Activated CD4-positive, alpha-beta T cell treated with anti-CD3 and anti-CD28 coated beads, Interleukin-2, amount 10 ng/mL, durations not matched to agents 7 days and 5 days (primary cell): ENCODE data around the gene MCM3. TPM values are rescaled to one million over a fixed set of nuclear protein-coding genes. Genes with fewer than 3 reads are reported as not detected.

Experiments used
- CTCF ChIA-PET: fragments of 350-600 bp; sonication (Branson Sonifier 250); formaldehyde crosslinking; loops from one replicate; lab custom pipeline; 2021; ENCODE audit warnings: antibody characterized with exemption; lab: Charles Lee
- POLR2A ChIA-PET: fragments of 350-600 bp; sonication (Branson Sonifier 250); formaldehyde crosslinking; loops from one replicate; lab custom pipeline; 2021; ENCODE audit warnings: antibody characterized with exemption; lab: Charles Lee
- DNase-seq: peaks from one replicate; pipeline ENCODE4 v3.0.0-alpha.2; 2020
- H3K27ac Mint-ChIP-seq: one replicate; pipeline ENCODE4 v1.8.0; 2021; ENCODE audit warnings: mild to moderate bottlenecking, moderate library complexity, mixed read lengths
- H3K27me3 Mint-ChIP-seq: one replicate; pipeline ENCODE4 v1.8.0; 2021; ENCODE audit warnings: mixed read lengths
- H3K36me3 Mint-ChIP-seq: one replicate; pipeline ENCODE4 v1.8.0; 2021; ENCODE audit warnings: low read depth, mixed read lengths
- H3K4me1 Mint-ChIP-seq: one replicate; pipeline ENCODE4 v1.8.0; 2021; ENCODE audit warnings: mixed read lengths
- H3K4me3 Mint-ChIP-seq: one replicate; pipeline ENCODE4 v1.8.0; 2021; ENCODE audit warnings: mild to moderate bottlenecking, moderate library complexity, mixed read lengths
- H3K9me3 Mint-ChIP-seq: one replicate; pipeline ENCODE4 v1.8.0; 2021; ENCODE audit warnings: mixed read lengths
- total RNA-seq, 2 experiments: library from RNA; stranded (reverse); gene quantifications; one replicate each; pipeline ENCODE4 v1.2.3, GENCODE V29; 2021

Gene MCM3
- total RNA-seq, 2 experiments from 2014 or later, result 189 to 190 TPM

DNA sequence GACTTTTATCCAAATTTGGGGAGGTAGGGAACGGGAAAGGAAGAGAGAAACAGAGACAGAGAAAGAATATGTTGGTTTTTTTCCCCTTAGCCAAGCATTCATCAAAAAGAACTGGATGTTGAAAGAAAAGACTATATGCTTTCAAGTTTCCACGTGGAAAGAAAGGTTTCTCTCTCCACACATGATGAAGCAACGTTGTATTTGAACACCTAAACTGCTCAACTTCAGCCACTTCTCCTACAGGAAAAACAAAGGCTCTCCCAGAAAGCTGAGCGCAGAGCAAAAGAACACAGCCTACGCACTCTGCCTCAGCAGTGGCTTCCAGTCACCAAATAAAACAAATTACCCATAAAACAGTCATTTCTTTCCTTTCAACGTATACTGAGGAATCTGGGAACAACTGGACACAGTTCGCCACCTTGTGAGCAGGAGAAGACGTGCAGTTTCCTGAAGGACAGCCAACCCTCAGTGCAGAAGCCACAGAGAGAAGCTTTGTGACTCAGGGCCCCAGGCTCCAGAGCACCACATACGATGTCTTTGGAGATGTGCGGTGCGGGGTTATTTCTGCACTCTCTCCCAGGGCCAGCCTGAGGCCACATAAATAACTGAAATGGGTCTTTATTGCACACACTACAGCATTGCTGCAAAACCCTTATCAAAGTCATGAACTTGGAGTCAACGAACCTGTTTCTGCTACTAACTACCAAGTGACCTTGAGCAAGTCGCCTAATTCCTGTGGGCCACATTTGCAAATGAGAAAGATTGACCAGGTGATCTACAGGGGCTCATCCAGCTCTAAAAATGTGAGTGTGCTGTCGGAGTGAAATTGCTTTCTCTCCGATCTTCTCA is 50.3 kb downstream of the MCM3 start:
- no peaks in the 10 kb centered on the region for H3K36me3 Mint-ChIP-seq
- no peaks in the 10 kb centered on the region for H3K9me3 Mint-ChIP-seq
- ChIA-PET POLR2A (no interaction called here), CTCF (interaction anchor here (1.2 to 2.5 kb wide), 2 partner anchors 50 to 71 kb away, joined by 3 to 11 read pairs; no protein-coding TSS in a partner anchor)
- H3K4me1 Mint-ChIP-seq, result peaks cover 12% of the 10 kb centered on the region
- no peak overlapping the region for H3K4me3 Mint-ChIP-seq
- H3K27ac Mint-ChIP-seq, result no peak overlapping the region
- DNase-seq, result peak; percentile 14
- peaks cover 66% of the 10 kb centered on the region for H3K27me3 Mint-ChIP-seq

DNA sequence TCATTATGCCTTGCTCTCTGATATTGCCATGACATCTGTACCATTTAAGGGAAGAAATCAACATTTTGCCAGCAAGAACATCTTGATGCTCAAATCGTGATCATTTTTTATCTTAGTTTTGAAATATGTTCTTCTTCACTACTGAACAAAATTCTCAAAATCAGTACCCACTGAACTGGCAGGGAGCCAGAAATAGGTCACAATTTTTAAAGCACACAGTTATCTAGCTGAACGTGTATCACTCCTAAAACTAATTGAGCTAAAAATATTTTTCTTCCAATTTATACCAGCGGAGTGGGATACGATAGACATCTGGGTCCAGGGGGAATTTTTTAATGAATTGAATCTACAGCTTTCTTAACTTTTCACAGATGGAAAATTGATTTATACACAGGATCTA is 51.5 kb downstream of the MCM3 start:
- H3K4me3 Mint-ChIP-seq, result no peak overlapping the region
- H3K27me3 Mint-ChIP-seq, result peaks cover 65% of the 10 kb centered on the region
- ChIA-PET POLR2A (no interaction called here), CTCF (interaction anchor here (1.1 to 1.4 kb wide), 4 partner anchors 10 to 69 kb away, joined by 3 to 4 read pairs (median 3); no protein-coding TSS in a partner anchor)
- H3K9me3 Mint-ChIP-seq, result no peaks in the 10 kb centered on the region
- no peak overlapping the region for H3K27ac Mint-ChIP-seq
- DNase-seq, result no peak
- no peaks in the 10 kb centered on the region for H3K36me3 Mint-ChIP-seq
- H3K4me1 Mint-ChIP-seq, result peaks cover 17% of the 10 kb centered on the region

DNA sequence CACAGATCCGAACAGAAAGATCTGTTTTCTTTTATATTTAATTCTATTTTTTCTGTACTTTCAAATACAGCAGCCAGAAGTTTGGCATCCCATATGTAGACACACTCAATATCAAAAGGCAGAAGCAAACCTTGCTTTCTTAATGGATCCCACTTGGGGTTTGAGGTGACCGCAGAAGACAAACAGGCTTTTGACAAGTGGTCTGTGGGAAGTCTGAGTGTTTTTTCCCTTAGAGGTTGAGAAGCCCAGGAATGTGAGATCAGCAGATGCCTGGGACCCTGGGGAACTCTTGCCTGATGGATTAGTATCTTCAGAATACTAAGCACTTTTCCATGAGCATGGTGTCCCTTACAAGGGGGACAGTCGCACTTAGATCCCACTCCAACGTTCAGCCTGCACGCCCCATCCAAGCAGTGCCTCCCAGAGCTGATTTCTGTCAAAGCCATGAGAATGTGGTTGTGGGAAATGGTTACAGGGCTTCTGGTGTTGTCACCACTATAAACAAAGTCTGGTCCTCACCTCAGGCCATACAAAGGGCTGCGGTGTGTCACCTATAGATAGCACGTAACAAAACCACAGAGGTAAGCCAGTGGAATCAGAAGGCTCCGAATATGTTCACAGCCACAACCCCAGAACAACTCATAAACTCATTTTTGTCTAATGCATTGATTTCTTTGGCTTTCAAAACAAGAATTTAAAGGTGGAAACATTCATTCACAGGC is 53.0 kb downstream of the MCM3 start:
- DNase-seq, result peak; percentile 43
- Mint-ChIP-seq H3K4me3 (no peak overlapping the region), H3K9me3 (no peaks in the 10 kb centered on the region), H3K4me1 (peaks cover 29% of the 10 kb centered on the region), H3K27me3 (peaks cover 58% of the 10 kb centered on the region), H3K27ac (no peak overlapping the region), H3K36me3 (no peaks in the 10 kb centered on the region)
- ChIA-PET CTCF (interaction anchor here (1.2 to 2.1 kb wide), 3 partner anchors 14 to 68 kb away, joined by 3 to 5 read pairs (median 3); no protein-coding TSS in a partner anchor), POLR2A (no interaction called here)

DNA sequence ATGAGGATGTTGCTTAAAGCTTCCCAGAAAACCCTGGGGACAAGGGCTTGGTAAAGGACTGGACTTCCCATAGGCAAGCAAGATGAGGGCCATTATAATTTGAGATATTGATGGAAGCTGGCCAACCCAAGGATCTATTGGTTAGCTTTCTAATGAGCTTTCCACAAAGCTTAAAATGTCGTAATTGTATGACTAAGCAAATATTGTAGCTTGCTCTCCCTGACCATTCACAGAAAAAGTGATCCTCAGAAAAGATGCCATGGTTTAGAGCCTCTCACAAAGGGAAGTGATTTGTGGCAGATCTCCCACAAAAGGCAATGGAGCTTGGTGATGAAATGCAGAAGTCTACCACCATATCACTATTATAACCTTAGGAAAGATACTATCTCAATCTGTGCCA is 53.9 kb downstream of the MCM3 start:
- Mint-ChIP-seq H3K27ac (no peak overlapping the region), H3K36me3 (no peaks in the 10 kb centered on the region), H3K27me3 (peaks cover 50% of the 10 kb centered on the region), H3K4me3 (no peak overlapping the region), H3K4me1 (peaks cover 29% of the 10 kb centered on the region), H3K9me3 (no peaks in the 10 kb centered on the region)
- DNase-seq, result no peak
- ChIA-PET CTCF (interaction anchor here (1.0 to 2.1 kb wide), 3 partner anchors 15 to 30 kb away, joined by 3 to 5 read pairs (median 3); no protein-coding TSS in a partner anchor), POLR2A (no interaction called here)

DNA sequence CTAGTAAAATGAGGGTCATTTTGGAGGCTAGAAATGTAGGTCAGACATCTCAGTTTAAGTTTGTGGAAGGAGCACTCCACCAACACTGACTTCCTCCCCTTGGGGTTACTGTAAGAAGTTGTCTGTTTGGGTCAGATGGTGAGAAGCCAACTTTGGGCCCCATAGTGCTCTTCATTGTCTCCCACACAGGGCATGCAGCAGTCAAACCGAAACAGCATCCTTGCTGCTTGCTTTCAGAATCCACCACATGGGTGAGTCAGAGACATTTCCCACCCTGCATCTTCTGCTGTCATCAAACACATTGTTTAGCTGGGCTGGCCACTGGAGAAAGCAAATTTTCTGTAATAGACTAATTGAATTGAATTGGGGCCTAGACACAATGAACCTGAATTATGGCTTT is 57.0 kb downstream of the MCM3 start:
- no peak overlapping the region for H3K27ac Mint-ChIP-seq
- DNase-seq, result peak; percentile 71
- H3K4me1 Mint-ChIP-seq, result peaks cover 30% of the 10 kb centered on the region
- no peaks in the 10 kb centered on the region for H3K9me3 Mint-ChIP-seq
- H3K36me3 Mint-ChIP-seq, result no peaks in the 10 kb centered on the region
- H3K27me3 Mint-ChIP-seq, result peaks cover 41% of the 10 kb centered on the region
- no peak overlapping the region for H3K4me3 Mint-ChIP-seq
- ChIA-PET CTCF (interaction anchor here (0.7 to 2.0 kb wide), 2 partner anchors 36 to 43 kb away, joined by 4 to 6 read pairs; no protein-coding TSS in a partner anchor), POLR2A (no interaction called here)

DNA sequence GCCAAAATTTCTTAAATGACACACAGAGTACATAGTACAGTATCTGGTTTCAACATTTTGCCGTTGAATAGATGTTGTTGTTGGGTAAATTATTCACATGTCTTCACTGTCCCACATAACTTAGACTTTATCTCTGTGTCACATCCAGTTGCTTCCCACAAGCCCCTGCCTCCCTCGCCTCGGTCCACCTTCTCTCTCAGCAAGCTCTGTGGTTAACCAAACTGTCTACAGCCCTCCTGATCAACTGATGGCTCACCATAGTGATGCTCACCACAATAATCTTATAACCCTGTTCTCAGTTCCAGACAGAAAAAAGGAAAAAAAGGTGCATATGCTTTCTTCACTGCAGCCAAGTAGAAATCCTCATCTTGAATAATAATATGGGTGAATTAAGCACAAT is 63.2 kb downstream of the MCM3 start:
- peak; percentile 27 for DNase-seq
- H3K36me3 Mint-ChIP-seq, result no peaks in the 10 kb centered on the region
- no peak overlapping the region for H3K27ac Mint-ChIP-seq
- H3K27me3 Mint-ChIP-seq, result peaks cover 42% of the 10 kb centered on the region
- CTCF ChIA-PET, result interaction anchor here (1.6 kb wide), 1 partner anchor 42 kb away, joined by 3 read pairs; no protein-coding TSS in a partner anchor
- no peaks in the 10 kb centered on the region for H3K9me3 Mint-ChIP-seq
- no peak overlapping the region for H3K4me3 Mint-ChIP-seq
- POLR2A ChIA-PET, result interaction anchor here (0.6 kb wide), 1 partner anchor 450 kb away, joined by 3 read pairs; the partner anchor contains the start of gene TMEM14A
- peaks cover 10% of the 10 kb centered on the region for H3K4me1 Mint-ChIP-seq

DNA sequence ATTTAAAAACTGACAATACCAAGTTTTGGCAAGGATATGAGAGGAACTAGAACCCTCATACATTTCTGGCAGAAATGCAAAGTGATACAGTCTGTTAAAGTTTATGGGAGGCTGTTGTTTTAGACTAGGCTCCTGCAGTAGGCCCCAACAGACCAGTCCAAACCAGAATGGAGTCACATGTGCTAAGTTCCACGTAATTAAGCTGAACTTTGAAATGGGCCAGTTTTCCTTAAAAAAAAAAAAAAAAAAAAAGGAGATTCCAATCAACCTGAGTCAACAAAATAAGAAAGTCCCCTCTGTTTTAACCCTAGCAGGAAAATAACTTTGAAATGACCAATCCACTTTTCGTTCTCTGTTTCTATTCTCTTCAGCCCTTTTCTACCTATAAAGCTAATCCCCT is 66.8 kb downstream of the MCM3 start:
- CTCF ChIA-PET, result no interaction called here
- Mint-ChIP-seq H3K27me3 (peaks cover 25% of the 10 kb centered on the region), H3K36me3 (no peaks in the 10 kb centered on the region), H3K27ac (no peak overlapping the region), H3K4me1 (peaks cover 15% of the 10 kb centered on the region), H3K9me3 (no peaks in the 10 kb centered on the region), H3K4me3 (no peak overlapping the region)
- POLR2A ChIA-PET, result no interaction called here
- DNase-seq, result no peak

DNA sequence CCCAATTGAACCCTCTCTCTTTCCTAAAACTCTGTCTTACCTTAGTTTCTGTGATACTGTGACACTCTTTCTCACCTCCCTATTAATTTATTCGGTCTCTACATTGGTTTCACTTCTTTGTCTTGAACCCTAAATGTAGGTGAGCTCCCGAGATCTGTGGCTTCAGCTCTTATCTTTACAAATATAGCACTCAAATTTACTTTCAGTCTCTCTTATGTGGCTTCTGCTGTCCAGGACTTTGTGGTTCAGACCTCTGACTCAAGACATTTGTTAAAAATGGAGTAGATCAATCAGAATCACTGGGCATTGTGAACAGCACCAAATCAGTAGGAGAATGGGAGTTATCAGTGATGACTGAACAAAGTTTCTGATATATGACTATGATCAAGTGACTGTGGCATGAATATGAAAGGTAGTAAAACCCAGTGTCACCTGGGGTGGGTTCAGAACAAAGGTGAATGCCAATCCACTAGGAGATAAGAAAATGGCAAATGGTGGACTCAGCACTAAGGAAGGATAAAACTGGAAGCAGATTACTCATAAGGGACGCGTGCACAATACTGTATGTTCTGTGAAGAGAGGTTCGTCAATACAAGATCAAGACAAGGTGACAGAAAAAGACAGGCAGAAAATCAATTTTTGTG is 67.5 kb downstream of the MCM3 start:
- no peak overlapping the region for H3K27ac Mint-ChIP-seq
- H3K4me3 Mint-ChIP-seq, result no peak overlapping the region
- H3K4me1 Mint-ChIP-seq, result peaks cover 17% of the 10 kb centered on the region
- DNase-seq, result no peak
- CTCF ChIA-PET, result no interaction called here
- POLR2A ChIA-PET, result no interaction called here
- peaks cover 24% of the 10 kb centered on the region for H3K27me3 Mint-ChIP-seq
- no peaks in the 10 kb centered on the region for H3K36me3 Mint-ChIP-seq
- no peaks in the 10 kb centered on the region for H3K9me3 Mint-ChIP-seq

DNA sequence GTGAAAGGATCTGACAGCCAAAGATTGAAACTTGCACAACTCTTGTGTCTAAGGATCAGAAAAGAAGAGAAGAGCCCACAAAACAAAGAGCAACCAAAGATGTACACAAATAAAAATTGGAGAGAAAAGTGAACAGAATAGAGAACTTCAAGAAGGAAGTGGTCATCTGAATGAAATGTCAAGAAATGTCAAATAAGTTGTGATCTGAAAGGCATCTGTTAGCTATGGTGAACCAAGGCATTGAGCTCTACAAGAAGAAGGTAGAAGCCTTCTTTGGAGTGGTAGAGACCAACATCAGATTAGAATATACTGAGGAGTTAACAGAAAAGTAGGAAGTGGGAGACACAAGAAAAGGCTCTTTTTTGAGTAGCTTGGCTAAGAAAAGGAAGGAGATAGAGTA is 68.8 kb downstream of the MCM3 start:
- no peaks in the 10 kb centered on the region for H3K9me3 Mint-ChIP-seq
- ChIA-PET CTCF (no interaction called here), POLR2A (no interaction called here)
- H3K4me1 Mint-ChIP-seq, result peaks cover 10% of the 10 kb centered on the region
- no peak for DNase-seq
- H3K27me3 Mint-ChIP-seq, result peaks cover 20% of the 10 kb centered on the region
- no peaks in the 10 kb centered on the region for H3K36me3 Mint-ChIP-seq
- H3K27ac Mint-ChIP-seq, result no peak overlapping the region
- no peak overlapping the region for H3K4me3 Mint-ChIP-seq

Other genes with a start within 250 kb of the MCM3 start
- gene PKHD1, start 197.1 kb downstream of the MCM3 start, total RNA-seq, result not detected
- gene IL17A, start 98.4 kb downstream of the MCM3 start, total RNA-seq, result under 1 TPM; 0.62 to 0.82 TPM
- gene IL17F, start 40.2 kb downstream of the MCM3 start, total RNA-seq, result 1 to 10 TPM; 7.4 to 9.1 TPM
- 10 to 100 TPM; 21.2 to 22.8 TPM for gene PAQR8, start 77.4 kb upstream of the MCM3 start, total RNA-seq
- 1 to 10 TPM; 2.3 to 3.6 TPM for gene EFHC1, start 135.6 kb upstream of the MCM3 start, total RNA-seq